GM19452 (cell line): ENCODE measurements around the gene ASB5.

Source experiments
- ATAC-seq: cut with Tn5 transposase; IDR thresholded peaks from one replicate; pipeline ENCODE4 v1.9.1; 2021; ENCODE audit not compliant: unreplicated experiment

Gene ASB5

DNA sequence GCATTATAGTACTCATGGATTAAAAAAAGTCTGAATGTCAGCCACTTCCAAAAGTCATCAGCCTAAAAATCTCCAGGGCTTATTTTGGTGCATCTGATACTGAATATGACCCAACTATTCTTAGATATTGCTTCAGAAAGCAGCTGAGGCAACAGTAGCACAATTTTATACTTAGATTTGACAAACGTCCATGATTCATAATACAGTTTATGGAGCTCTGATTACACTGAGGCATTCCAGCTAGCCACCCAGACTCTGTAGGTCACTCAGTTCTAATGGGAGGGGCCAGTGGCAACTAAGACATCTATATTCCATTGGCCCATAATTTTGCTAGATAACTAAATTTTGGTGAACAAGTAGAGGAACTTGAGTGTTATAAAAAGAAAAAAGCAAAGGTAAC is 84.0 kb downstream of the ASB5 start:
- no peak for ATAC-seq
